ENCODE data around the gene CARS1. TPM values are rescaled to one million over a fixed set of nuclear protein-coding genes. Genes with fewer than 3 reads are reported as not detected.
A peak's percentile ranks its signal among the peaks of the same experiment; 100 is the strongest.

CARS1 gene
- 23.6 TPM for total RNA-seq

DNA sequence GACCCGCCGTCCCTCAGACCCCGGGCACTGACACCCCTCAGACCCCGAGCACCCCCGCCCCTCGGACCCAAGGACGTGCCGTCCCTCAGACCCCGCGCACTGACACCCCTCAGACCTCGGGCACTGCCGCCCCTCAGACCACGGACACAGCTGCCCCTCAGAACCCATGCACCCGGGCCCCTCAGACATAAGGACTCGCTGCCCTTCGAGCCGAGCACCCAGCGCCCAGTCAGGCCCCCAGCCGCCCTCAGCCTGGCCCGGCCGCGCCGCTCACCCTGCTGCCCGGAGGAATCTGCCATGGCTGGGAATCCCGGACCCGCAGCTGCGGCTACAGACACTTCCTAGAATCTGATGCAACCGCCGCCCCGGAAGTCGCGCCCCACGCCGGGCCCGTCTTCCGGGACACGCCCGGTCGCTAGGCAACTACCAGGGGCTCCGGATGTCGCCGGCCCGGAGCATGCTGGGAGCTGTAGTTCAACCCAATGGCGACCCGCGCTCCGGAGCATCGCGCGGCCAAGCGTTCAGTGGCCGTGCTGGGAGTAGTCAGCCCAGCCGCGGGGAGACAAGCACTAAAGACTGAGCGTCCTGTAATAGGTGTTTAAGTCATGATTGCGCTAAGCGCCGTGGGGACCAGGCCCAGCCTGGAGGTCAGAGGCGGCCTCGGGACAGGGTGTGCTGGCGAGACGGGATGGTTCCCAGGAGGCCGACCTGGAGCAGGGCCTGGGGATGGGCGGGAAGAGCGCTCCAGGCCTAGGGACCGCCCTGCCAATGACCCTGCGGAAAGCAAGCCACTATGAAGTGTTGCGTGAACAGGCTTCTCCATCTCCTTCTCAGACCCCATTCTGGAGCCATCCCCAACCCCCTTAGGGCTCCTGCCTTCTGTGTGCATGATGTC, at the start of gene CARS1:
Gene CARS1 (minus strand): TSS at position 355 of the 895 bp plus-strand sequence. CDS start 56 bp downstream, at position 299.
- DNase-seq: peak; percentile 81

GRCh38 chr11:3105791-3106735, 48.8 kb upstream of the CARS1 start:
- no peak for DNase-seq

DNA sequence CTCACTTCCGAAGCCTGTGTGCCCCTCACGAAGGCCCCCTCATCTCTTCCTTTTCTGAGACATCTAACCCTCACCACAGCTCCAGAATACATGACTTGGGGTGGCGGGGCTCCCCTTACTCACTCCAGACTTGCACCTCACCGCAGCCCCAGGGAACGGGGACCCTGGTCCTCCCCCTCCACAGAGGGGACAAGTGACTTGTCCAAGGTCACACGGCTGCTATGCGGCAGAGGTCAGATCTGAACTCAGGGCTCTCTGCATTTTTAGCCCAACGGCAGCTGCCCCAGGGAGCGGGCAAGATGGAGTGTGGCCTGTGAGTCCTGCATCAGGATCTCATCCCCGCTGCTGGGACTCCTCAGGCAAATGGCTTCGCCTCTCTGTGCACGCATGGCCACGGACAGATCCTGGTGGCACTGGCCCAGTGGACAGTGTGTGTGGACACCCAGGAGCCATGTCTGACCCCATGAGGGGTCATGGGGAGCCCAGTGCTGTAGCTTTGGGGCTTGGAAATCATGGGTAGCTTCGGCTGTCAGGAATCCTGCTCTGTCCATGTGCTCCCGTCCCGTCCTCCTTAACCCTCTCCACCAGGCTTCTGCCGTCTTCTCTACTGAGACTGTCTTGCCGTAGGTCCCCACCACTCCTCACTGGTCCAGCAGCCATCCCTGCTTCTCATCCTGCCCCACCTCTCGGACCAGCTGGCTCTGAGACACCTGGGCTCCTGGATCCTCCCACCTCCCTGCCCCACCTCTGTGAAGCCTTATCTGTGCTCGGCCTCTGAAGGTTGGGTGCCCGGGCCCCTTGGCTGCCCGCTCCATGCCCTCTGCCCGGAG, 48.0 kb upstream of the CARS1 start:
- DNase-seq: no peak

- DNase-seq: no peak
Observed at GRCh38 chr11:3104051-3104714, 47.0 kb upstream of the CARS1 start.

DNA sequence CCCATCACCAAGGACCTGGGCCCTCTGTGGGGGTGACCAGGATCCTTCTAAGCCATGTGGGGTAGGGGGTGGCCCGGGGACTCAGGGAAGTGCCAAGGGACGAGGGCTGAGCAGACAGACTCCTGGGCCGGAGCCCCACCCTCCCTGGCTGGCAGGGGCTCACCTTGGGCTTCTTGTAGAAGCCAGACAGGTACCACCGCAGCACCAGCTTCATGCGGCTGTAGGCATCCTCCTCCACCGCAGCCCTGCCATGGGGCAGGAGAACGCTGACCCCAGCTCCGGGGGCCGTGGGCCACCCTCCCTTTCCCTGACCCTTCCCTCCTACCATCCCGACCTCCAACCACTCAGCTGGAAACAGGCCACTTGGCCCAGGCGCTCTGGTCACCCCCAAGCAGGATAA, 45.9 kb upstream of the CARS1 start:
- no peak for DNase-seq

DNA sequence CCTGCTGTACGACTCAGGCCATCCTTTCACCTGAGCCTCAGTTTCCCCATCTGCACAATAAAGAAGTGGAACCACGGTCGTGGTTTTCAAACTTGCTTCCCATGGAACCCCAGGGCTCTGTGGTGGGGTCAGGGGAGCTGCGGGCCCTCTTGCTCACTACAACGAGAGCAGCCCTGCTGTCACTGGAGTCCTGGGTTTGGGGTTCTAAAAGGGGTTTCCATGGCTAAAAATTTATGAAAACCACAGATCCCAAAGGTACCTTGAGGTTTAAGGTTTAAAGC, 45.4 kb upstream of the CARS1 start:
- DNase-seq: no peak

- DNase-seq: no peak
Observed at GRCh38 chr11:3101921-3102640, 44.9 kb upstream of the CARS1 start.

DNA sequence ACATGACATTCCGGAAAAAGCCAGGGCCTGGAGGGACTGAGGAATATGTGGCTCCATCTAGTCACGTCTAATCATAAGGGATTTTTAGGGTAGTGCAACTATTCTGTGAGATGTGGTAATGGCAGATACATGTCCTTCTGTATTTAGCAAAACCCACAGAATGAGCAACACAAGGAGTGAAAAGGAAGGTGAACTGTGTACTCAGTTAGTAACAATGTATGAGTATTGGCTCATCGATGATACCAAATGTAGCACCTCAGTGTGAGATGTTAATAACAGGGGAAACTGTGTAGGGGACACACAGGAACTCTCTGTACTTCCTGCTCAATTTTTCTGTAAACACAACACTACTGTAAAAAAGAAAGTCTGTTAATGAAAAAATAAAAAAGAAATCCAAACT, 42.0 kb upstream of the CARS1 start:
- DNase-seq: no peak

DNA sequence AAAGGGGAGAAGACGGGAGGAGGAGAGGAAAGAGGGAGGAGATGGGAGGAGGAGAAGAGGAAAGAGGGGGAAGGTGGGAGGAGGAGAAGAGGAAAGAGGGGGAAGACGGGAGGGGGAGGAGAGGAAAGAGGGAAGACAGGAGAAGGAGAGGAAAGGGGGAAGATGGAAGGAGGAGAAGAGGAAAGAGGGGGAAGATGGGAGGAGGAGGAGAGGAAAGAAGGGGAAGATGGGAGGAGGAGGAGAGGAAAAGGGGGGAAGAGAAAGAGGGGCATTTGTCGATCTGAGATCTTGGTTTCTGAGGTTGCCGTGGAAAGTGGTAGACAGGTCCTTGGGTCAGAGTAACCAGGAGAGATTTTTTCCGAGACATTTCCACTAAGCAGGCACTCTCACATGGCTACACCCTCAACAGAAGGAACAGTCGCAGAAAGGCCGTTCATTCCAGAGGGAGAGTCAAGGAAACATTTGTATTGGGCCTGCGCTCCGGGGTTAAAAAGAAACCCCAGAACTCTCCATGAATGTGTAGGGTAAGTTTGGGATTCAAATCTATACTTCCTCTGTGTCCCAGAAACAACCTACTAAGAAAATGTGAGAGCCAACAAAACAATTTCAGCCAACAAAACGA, 39.8 kb upstream of the CARS1 start:
- no peak for DNase-seq

DNA sequence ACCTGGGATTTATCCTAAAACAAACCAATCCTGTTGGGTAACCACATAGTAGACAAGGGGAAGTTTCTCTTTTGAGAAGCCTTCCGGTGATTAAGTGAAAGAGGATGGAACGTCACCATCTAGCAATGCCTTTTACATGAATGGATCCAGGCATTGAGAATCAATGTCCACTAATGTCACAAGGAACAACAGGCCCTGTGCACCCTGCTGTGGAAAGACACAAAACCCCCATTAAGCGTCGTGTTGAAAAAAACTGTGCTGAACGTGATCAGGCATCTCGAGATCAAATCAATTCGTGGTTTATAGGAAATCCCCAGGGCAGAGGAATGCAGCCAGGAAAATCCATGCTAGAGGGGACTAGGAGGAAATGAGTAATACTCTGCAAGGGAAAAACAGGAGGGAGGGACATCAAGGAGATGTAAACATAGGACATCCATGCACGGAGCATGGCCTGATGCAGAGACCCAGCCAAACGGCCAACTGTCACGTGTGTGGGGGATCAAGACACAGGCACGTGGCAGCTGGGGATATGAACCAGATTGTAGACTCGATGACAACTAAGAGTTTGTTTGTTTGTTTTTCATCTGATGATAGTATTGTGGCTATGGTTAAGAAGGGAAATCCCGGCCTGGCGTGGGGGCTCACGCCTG, 38.6 kb upstream of the CARS1 start:
- DNase-seq: peak; percentile 91

DNA sequence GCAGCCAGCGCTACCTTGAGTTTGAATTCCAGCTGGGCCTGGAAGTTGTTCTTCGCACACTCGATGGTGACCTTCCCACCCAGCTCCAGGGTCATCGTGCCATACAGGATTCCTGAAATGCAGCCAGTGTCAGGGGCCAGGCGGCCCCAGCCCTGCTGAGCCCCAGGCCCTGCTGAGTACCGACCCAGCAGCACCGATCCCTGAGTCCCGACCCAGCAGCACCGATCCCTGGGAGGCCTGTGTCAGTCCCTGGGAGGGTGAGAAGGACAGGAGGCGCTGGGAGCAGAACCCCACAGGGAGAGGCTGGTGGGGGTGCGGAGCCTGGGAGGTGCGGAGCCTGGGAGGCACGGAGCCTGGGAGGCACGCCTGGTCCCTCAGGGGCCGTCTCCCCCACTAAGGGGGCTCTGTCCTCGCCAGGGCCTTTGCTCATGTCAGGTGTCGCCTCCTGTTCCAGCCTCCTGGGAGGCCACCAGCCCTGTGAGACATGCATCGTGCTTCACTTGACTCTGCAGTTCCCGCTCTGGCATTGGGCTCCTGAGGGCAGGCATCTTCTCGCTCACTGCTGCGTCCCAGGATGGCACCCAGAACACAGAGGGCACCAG, 37.1 kb upstream of the CARS1 start:
- no peak for DNase-seq

- DNase-seq: no peak
Observed at GRCh38 chr11:3093281-3094191, 36.3 kb upstream of the CARS1 start.

DNA sequence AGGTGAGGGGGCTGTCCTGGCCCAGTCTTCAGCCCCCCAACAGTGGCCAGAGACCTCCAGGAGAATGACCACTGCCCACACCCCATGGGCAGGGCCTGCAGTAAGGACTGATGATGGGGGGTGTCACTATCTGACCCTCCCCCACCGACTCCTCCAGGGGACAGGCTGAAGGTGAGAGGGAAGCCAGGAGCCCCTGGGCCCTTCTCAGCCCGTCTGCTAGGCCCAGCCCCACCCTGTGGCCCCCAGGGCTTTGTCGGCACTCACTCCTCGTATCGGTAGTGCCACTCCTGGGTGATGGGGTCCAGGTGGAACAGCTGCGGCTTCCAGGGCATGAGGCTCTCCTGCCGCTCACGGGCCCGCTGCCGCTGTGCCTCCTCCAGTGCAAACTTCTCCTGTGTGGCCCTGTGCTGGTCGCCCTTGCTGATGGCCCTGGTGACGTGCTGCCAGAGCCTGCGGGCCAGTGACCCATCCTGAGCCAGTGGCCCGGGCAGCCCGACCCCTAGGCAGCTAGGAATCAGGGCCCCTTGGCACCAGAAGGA, 35.4 kb upstream of the CARS1 start:
- no peak for DNase-seq

DNA sequence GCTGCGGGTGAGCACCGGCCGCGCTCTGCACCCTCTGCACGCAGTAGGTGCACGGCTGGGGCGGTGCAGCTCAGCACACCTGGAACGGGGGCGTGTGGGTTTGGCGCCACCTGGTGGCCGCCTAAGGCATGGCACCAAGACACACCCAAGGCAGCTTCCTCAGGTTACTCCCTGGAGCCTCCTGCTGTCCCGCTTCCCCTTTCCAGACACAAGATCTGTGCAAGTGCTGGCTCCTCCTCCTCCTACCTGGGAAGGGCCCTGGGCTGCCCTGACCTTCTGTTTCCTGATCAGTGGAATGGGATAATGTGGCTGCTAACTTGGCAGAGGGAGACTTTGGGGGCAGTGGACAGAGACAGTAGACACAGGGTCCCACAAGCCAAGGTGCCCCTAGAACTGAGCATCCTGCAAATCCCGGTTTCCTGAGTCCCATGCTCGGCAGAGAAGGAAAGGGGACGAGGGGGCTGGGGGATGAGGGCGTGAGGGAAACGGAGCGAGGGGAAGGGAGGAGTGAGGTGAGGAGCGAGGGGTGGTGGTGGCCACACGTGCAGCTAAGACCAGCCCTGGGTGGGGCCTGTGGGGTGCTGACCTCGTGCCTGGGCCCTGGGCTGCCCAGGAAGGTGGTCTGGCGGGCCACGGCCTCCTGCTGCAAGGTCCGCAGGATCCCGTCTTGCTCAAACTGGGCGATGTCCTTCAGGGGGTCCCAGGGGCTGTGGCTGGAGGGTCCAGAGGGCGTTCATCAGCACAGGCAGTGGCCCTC, 34.8 kb upstream of the CARS1 start:
- no peak for DNase-seq

DNA sequence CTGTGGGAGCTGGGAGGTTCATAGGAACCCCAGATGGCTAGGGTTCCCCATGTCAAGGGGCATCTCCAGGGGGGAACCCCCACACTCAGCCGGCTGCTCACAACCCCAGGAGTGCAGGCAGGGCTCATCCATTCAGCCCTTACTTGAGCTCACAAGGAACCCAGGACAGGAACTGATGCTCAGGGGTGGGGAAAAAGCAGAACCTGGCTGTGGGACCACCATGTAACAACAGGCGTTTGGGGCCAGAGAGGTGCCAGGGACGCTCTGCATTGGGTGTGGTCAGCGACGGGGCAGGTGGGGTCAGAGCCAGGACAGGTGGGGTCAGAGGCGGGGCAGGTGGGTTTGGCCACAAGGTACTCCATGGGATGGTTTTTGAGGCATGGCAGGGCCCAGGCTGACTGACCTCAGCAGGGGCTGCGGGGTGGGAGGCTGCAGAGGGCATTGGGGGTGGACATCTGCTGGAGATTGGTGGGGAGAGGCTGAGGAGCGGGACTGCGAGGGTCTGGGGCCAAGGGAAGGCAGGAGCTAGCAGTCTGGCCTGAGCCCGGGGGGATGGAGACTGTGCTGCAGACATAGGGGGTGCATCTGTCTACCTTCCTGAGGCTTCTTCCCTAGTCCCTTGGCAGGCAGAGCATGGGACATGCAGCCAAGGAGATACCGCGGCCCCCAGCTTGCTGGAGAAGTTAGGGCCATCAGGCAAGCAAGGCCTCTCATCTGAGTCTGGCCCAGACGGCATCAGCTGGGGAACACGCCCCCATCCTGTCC, 34.0 kb upstream of the CARS1 start:
- DNase-seq: no peak

DNA sequence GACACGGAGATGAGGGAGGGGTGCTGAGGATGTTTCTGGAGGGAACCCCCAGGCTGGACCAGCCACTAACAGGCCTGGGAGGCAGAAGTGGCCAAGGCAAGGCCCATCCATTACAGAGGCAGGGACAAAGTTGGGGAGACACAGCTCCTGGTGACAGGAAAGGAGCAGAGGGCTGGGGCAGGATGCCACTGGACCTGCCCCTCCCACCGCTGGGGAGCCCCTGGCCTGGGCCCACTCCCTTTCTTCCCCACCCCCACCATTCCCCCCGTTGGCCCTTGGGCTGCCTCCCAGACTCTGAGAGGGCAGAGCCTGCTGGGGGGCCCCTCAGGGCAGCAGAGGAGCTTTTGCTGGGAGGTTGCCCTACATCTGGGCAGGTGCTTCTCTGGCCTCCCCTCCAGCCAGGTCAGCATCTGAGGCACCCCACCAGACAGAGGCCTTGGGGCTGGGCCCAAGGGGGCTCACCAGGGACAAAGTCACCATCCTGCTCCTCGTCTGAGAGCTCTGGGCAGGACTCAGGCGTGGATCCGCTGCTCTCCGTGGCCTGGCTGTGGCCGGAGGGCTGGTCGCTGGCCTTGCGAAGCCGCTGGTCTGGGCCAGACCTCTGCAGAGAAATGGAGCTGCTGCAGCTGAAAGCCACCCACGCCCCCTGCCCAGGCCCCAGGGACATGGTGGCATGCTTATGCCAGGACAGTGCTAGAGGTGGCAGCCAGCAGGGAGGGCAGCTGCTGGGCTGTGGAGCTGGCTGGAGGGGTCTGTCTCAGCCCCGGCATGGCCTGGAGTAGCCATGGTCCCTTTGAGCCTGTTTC, 33.1 kb upstream of the CARS1 start:
- DNase-seq: no peak
